Endodermal cell (in vitro differentiated cells): ENCODE measurements around the gene ACSF2. TPM values are rescaled to one million over a fixed set of nuclear protein-coding genes. Genes with fewer than 3 reads are reported as not detected.

Experiments
- DNase-seq: peaks from one replicate; pipeline ENCODE4 v3.0.0-alpha.2; 2017
- H3K27ac ChIP-seq: 2 replicates; pipeline ENCODE4 v1.5.1; 2013; ENCODE audit warnings: mild to moderate bottlenecking, low read depth, low read length, moderate library complexity
- H3K27me3 ChIP-seq: 2 replicates; pipeline ENCODE4 v1.6.1; 2013; ENCODE audit warnings: mild to moderate bottlenecking, low read length, moderate library complexity; ENCODE audit not compliant: insufficient read depth, control insufficient read depth, poor library complexity, severe bottlenecking
- H3K36me3 ChIP-seq: 2 replicates; pipeline ENCODE4 v1.7.0; 2013; ENCODE audit warnings: mild to moderate bottlenecking, low read length, moderate library complexity; ENCODE audit not compliant: control insufficient read depth, insufficient read depth
- H3K4me1 ChIP-seq: one replicate; pipeline ENCODE4 v1.7.0; 2013; ENCODE audit warnings: low read length; ENCODE audit not compliant: control insufficient read depth, insufficient read depth
- H3K4me3 ChIP-seq: 2 replicates; pipeline ENCODE4 v1.5.1; 2013; ENCODE audit warnings: mild to moderate bottlenecking, low read length, moderate library complexity
- H3K9ac ChIP-seq: 2 replicates; pipeline ENCODE4 v1.6.1; 2013; ENCODE audit warnings: mild to moderate bottlenecking, low read length, moderate library complexity; ENCODE audit not compliant: poor library complexity, severe bottlenecking; ENCODE audit errors: extremely low read depth
- H3K9me3 ChIP-seq: 2 replicates; pipeline ENCODE4 v1.6.1; 2013; ENCODE audit warnings: mild to moderate bottlenecking, low read length, moderate library complexity; ENCODE audit not compliant: control insufficient read depth
- H3K27ac Mint-ChIP-seq: 2 replicates; pipeline ENCODE4 v1.8.0; 2020; ENCODE audit warnings: mixed read lengths
- H3K27me3 Mint-ChIP-seq: 2 replicates; pipeline ENCODE4 v1.8.0; 2021; ENCODE audit warnings: mild to moderate bottlenecking, mixed read lengths; ENCODE audit not compliant: insufficient read depth
- H3K36me3 Mint-ChIP-seq: 2 replicates; pipeline ENCODE4 v1.8.0; 2020; ENCODE audit warnings: low read depth, mixed read lengths
- H3K4me1 Mint-ChIP-seq: 2 replicates; pipeline ENCODE4 v1.8.0; 2020; ENCODE audit warnings: mixed read lengths
- H3K4me3 Mint-ChIP-seq: 2 replicates; pipeline ENCODE4 v1.8.0; 2020; ENCODE audit warnings: mild to moderate bottlenecking, moderate library complexity, mixed read lengths
- H3K9me3 Mint-ChIP-seq: 2 replicates; pipeline ENCODE4 v1.8.0; 2020; ENCODE audit warnings: mild to moderate bottlenecking, mixed read lengths
- WGBS, 2 experiments: methylation state at CpG; one replicate each; pipeline versions ENCODE4 v1.1.5 to v1.1.7; 2013; ENCODE audit warnings: missing lambda C conversion rate in 2 of 2, mixed read lengths in 1 of 2; ENCODE audit not compliant: insufficient coverage in 1 of 2, insufficient read length in 1 of 2; 5-methylcytosine and 5-hydroxymethylcytosine counted together
- total RNA-seq, 2 donors: library from RNA; stranded (reverse); fragmentation: NEBNext Ultra II Directional in 1 of 2; extraction: Animal tissue kit (Norgen Biotek cat#: 25700) in 1 of 2; gene quantifications; 2 replicates in 1 of 2; 3 replicates in 1 of 2; pipeline ENCODE4 v1.2.1, GENCODE V29; 2021
- TF ChIP-seq, protein P1 (sequence below): fragments of 200-600 bp; sonication (generic); conservative IDR thresholded peaks from 2 replicates; pipeline ENCODE4 v1.5.0; 2021; ENCODE audit warnings: antibody characterized with exemption, mild to moderate bottlenecking

The ACSF2 gene
- total RNA-seq, 2 donors from 2014 or later, result 61.7 to 76.5 TPM

DNA sequence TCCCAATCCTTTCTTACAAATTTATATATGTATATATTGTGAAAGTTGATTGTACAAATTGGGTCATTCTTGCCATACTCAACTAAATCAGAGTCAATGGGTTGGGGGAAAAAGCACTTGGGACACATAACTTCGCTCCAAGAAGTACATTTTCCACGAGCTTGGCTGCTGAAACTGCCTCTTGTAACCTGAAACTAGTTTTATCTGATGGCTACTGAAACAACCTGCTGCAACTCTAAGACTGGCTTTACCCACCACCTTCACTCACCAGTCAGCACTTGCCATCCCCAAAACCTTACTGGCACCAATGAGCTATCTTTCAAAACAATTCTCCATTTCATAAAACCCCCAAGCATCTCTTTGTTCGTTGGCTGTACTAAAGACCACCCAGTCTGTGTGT, 67.7 kb downstream of the ACSF2 start:
- H3K27me3 Mint-ChIP-seq, result no peaks in the 10 kb centered on the region
- no peaks in the 10 kb centered on the region for H3K9me3 Mint-ChIP-seq
- Histone ChIP-seq H3K27ac (no peak overlapping the region), H3K36me3 (no peaks in the 10 kb centered on the region), H3K27me3 (no peaks in the 10 kb centered on the region), H3K4me3 (no peak overlapping the region), H3K4me1 (no peaks in the 10 kb centered on the region), H3K9ac (no peak overlapping the region), H3K9me3 (no peaks in the 10 kb centered on the region)
- WGBS, 2 experiments, result 77% methylated on average over 3 of the region's 3 CpGs; no CpG with 5 or more reads in 1 of the 2 experiments
- no peaks in the 10 kb centered on the region for H3K36me3 Mint-ChIP-seq
- DNase-seq, result peak; percentile 42
- no peaks in the 10 kb centered on the region for H3K4me1 Mint-ChIP-seq
- H3K4me3 Mint-ChIP-seq, result no peak overlapping the region
- H3K27ac Mint-ChIP-seq, result no peak overlapping the region
- TF ChIP-seq, protein P1, sequence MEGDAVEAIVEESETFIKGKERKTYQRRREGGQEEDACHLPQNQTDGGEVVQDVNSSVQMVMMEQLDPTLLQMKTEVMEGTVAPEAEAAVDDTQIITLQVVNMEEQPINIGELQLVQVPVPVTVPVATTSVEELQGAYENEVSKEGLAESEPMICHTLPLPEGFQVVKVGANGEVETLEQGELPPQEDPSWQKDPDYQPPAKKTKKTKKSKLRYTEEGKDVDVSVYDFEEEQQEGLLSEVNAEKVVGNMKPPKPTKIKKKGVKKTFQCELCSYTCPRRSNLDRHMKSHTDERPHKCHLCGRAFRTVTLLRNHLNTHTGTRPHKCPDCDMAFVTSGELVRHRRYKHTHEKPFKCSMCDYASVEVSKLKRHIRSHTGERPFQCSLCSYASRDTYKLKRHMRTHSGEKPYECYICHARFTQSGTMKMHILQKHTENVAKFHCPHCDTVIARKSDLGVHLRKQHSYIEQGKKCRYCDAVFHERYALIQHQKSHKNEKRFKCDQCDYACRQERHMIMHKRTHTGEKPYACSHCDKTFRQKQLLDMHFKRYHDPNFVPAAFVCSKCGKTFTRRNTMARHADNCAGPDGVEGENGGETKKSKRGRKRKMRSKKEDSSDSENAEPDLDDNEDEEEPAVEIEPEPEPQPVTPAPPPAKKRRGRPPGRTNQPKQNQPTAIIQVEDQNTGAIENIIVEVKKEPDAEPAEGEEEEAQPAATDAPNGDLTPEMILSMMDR, result no peak

DNA sequence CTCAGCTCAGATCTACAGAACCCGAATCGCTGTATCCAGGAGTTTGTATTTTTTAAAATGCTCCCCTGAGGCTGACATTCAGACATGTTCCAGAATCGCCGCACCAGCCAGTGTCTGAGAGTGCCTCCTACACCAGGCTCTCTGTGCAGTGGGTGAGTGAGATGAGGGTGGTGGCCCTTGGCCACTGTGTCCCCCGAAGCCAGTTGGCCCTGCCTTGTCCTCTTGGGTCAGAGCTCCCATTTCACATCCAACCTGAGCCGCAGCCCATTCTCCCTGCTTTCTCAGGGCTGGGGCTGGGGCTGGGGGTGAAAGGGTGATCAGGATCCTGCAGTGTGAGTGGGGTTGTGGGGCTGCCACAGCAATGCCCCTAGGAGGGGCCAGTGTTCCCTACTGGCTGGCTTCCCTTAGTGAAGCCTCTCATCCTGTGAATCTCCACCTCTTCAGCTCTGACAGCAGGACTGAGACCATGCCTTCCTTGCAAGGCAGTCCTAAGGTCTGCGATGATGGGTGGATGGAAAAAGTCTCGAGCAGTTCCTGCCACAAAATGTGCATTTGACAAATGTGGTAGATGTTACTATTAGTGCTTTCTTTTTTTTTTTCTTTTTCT, 69.3 kb downstream of the ACSF2 start:
- H3K4me1 ChIP-seq, result no peaks in the 10 kb centered on the region
- no peak overlapping the region for H3K4me3 ChIP-seq
- peak; percentile 46 for DNase-seq
- Mint-ChIP-seq H3K4me3 (no peak overlapping the region), H3K27ac (no peak overlapping the region), H3K27me3 (no peaks in the 10 kb centered on the region), H3K9me3 (no peaks in the 10 kb centered on the region), H3K4me1 (no peaks in the 10 kb centered on the region), H3K36me3 (no peaks in the 10 kb centered on the region)
- no peaks in the 10 kb centered on the region for H3K27me3 ChIP-seq
- no peak overlapping the region for H3K27ac ChIP-seq
- no peaks in the 10 kb centered on the region for H3K36me3 ChIP-seq
- no peak overlapping the region for H3K9ac ChIP-seq
- TF ChIP-seq, protein P1, result no peak
- WGBS, 2 experiments, result 86% methylated on average over 8 of the region's 8 CpGs; no CpG with 5 or more reads in 1 of the 2 experiments
- no peaks in the 10 kb centered on the region for H3K9me3 ChIP-seq

DNA sequence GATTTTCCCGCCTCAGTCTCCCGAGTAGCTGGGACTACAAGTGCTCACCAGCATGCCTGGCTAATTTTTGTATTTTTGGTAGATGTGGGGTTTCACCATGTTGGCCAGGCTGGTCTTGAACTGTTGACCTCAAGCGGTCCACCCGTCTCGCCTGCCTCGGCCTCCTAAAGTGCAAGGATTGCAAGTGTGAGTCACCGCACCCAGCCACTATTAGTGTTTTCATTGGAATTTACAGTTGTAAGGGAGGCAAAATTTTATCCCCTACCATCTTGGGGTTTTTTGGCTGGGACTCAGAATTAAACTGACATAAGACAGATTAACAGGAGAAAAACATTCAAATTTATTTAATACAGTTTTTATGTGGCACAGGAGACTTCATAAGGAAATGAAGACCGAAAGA, 69.9 kb downstream of the ACSF2 start:
- Mint-ChIP-seq H3K36me3 (no peaks in the 10 kb centered on the region), H3K9me3 (no peaks in the 10 kb centered on the region), H3K4me3 (no peak overlapping the region), H3K27ac (no peak overlapping the region), H3K27me3 (no peaks in the 10 kb centered on the region), H3K4me1 (no peaks in the 10 kb centered on the region)
- DNase-seq, result peak; percentile 29
- Histone ChIP-seq H3K27me3 (no peaks in the 10 kb centered on the region), H3K27ac (no peak overlapping the region), H3K9ac (no peak overlapping the region), H3K9me3 (no peaks in the 10 kb centered on the region), H3K4me3 (no peak overlapping the region), H3K36me3 (no peaks in the 10 kb centered on the region), H3K4me1 (no peaks in the 10 kb centered on the region)
- WGBS, 2 experiments, result 95 to 97% methylated on average over 8 of the region's 8 CpGs
- TF ChIP-seq, protein P1, result no peak
